Embryonic facial prominence (tissue), 1 donor: ENCODE results near the gene ABCF2.

Source experiments
- DNase-seq: peaks from one replicate; pipeline ENCODE4 v3.0.0-alpha.2; 2016; ENCODE audit errors: extremely low spot score

Gene ABCF2

DNA sequence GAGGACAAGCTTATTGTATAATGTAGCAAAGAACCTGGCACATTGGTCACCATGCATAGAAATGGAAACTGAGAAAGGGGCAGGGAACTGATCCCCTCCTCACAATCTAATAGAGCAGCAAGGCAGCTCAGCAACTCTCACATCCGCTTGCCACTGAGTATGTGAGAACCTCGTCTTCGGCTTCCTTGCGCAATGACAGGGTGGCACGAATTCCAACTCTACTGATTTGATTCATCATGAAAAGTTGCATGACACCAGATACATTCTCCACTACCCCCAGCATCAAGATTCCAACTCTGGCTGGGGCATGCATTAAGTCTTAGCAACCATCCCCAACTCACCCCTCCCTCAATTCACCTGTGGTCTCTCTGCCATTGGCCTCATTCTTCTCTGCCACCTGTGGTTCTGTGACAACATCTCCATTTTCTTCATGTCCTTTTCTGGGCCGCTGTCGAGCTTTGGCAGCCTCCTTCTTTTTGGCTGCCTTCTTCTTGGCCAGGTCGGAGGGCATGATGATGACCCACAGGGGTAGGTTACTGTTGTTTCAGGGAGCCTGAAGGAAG, 976 bp downstream of the ABCF2 start:
- no peak for DNase-seq

- DNase-seq, result no peak
Observed at GRCh38 chr7:151223728-151224127, 3.3 kb downstream of the ABCF2 start.

- no peak for DNase-seq
Observed at GRCh38 chr7:151218170-151218569, 8.8 kb downstream of the ABCF2 start.

DNA sequence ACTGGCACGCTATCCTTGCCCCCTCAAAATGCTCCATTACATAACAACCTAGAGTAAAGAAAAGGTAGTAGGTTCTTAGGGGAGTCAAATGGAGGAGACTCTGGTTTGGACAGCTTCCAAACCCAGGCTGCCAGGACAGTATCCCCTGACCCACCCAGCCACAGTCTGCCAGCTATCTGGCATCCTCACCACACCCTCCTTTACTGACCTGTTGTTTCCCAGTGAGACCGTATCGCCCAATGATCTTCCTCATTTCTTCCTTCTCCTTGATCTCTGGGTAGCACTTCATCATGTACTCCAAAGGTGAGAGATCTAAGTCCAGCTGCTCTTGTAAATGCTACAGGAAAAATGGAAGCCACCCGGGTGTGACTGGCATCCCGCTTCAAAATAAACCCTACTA, 11.6 kb downstream of the ABCF2 start:
- DNase-seq, result no peak

GRCh38 chr7:151213826-151214225, 13.2 kb downstream of the ABCF2 start:
- no peak for DNase-seq

DNA sequence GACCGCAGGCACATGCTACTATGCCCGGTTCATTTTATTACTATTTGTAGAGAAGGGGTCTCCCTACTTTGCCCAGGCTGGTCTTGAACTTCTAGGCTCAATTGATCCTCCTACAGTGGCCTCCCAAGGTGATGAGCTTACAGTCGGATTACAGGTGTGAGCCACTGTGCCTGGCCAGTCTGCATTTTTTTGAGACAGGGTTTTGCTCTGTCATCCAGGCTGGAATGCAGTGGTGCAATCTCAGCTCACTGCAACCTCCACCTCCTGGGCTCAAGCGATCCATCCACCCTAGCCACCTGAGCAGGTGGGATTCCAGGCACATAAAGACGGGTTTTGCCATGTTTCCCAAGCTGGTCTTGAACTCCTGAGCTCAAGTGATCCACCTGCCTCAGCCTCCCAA, 14.4 kb downstream of the ABCF2 start:
- no peak for DNase-seq

DNA sequence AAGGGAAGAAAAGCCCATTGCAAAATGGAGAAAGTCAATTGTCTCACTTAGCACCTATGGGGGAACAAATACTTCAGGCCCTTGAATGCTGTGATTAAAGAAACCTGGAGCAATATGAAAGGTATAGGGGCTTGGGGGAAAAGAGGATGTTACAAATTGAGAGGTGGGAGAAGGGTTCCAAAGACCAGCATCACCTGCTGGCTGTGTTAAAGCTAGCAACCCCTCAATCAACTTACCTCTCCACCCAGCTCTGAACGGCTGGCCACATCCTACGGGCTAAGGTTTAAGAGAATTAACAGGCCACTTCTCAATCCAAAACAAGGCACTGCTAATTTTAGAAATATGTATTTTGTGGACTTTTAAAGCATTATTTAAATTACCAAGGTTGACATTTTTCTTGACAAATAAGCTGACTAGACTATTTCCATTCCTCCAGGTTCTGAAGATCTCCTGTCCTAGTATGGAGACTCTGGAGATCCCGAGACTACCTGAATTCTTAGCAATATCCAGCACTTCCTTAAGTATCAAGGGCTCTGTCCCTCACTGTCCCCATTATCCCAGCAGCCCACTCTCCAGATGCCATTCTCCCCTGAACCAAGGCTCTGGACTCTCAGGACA, 15.7 kb downstream of the ABCF2 start:
- no peak for DNase-seq

- no peak for DNase-seq
Observed at GRCh38 chr7:151210087-151210854, 16.7 kb downstream of the ABCF2 start, which contains the start of gene H2BK1. Gene H2BK1, minus strand, starts transcription at chr7:151210488. Its CDS starts 170 bp downstream, at chr7:151210318.

DNA sequence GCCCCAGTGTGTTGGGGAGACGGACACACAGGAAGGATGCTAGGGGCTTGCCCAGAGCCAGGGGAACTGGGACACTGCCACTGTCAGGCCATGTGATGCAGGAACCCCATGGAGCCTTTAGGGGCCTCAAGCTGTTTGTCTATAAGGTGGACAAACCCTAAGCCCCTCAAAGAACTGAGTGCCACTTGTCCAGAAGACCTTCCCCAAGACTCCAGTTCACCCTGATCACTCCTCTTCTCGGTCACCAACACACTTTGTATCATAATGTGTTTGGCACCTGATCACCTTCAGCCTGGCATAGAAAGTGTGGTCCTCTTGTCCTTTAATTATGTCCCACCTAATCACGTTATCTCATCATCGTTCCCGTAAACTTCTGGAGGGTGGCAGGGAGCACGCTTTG, 17.4 kb downstream of the ABCF2 start:
- DNase-seq, result no peak

- DNase-seq, result no peak
Observed at GRCh38 chr7:151208253-151208862, 18.6 kb downstream of the ABCF2 start.

- DNase-seq, result no peak
Observed at GRCh38 chr7:151207804-151208203, 19.2 kb downstream of the ABCF2 start.

- no peak for DNase-seq
Observed at GRCh38 chr7:151207315-151207714, 19.7 kb downstream of the ABCF2 start.

DNA sequence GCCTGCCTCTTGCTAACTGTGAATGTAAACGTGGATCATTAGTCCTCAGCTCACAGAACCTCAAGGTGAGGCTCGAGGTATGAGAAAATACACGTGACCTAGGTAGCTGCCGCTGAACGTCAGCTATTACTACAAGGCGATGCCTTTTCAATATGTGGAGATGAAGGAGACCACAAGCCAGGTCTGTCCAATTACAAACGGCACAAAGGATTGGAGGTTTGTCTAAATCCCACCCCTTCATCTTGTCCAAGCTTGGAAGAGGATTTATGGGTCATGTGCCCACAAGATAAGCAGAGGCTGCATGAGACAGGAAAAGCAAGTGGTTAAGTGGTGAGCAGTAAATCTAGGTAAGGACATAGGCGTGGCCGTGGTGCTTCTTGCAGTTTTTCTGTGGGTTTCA, 20.1 kb downstream of the ABCF2 start:
- no peak for DNase-seq

DNA sequence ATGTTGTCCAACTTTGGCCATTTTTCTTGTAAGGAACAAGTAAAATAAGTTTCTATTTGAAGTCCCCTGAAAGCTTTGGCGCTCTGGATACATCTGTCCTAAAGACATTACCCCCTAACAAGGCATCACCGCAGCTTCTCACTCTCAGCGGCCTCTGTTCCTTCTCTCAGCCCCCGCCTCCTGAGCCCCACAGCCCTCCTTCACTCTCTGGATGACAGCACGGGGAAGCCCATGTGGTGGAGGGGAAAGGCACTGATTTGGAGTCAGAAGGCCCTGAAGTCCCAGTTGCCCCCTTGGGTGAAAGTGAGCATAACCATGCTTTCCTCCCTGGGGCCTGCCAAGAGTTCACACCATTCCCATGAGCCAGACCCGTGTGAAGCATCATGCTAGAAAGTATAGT, 21.3 kb downstream of the ABCF2 start:
- no peak for DNase-seq

GRCh38 chr7:151204383-151205032, 22.5 kb downstream of the ABCF2 start:
- no peak for DNase-seq

GRCh38 chr7:151202836-151203235, 24.2 kb downstream of the ABCF2 start:
- DNase-seq, result no peak

DNA sequence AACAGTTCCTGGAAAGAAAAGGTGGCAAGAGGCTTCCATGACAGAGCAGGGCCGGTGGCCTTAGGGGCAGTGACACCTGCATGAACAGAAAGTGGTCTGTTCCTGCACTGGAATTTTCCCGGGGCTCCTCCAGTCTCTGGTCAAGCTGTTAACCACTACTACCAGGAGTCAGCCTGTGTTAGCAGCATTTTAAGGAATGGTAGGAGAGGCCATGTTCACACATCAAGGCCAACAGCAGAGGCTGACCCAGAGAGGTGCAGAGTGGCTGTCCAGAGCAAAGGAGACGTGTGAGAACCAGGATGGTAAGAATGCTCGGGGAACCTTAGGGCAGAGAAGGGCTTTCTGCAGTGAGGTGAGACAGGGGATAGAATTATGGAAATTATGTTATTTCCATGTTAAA, 25.3 kb downstream of the ABCF2 start:
- no peak for DNase-seq

DNA sequence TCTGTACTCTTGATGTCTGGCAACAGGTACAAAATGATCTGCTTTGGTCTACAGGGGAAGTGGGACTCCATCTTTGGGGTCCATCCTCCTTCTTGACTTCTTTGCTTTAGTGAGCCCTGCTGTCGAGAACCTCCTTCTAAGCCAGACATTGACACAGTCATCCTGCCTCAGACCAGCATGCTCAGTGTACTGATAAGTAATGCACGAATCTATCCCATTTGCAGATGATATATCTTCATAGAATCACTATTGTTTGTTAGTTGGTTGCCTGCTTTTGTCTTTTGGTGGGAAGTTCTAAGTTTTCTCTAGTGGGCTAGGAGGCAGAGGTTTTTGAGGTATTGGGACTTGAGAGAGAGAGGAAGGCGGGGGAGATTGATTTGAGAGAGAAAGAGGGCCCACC, 25.7 kb downstream of the ABCF2 start:
- DNase-seq, result no peak

GRCh38 chr7:151198945-151199848, 27.8 kb downstream of the ABCF2 start:
- DNase-seq, result peak; percentile 27

DNA sequence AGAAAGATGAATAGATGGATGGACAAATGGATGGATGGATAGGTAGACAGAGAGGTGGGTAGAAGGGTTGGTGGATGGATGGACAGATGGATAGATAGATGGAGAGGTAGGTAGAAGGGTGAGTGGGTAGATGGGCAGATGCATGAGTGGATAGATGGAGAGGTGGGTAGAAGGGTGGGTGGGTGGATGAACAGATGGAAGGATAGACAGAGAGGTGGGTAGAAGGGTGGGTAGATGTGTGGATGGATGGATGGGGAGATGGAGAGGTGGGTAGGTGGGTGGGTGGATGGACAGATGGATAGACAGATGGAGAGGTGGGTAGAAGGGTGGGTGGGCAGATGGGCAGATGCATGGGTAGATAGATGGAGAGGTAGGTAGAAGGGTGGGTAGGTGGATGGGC, 29.1 kb downstream of the ABCF2 start:
- DNase-seq, result no peak
